ENCODE results near the gene RETN. TPM values are rescaled to one million over a fixed set of nuclear protein-coding genes. Genes with fewer than 3 reads are reported as not detected.

Gene RETN
- total RNA-seq, 4 donors from 2014 or later: not detected

DNA sequence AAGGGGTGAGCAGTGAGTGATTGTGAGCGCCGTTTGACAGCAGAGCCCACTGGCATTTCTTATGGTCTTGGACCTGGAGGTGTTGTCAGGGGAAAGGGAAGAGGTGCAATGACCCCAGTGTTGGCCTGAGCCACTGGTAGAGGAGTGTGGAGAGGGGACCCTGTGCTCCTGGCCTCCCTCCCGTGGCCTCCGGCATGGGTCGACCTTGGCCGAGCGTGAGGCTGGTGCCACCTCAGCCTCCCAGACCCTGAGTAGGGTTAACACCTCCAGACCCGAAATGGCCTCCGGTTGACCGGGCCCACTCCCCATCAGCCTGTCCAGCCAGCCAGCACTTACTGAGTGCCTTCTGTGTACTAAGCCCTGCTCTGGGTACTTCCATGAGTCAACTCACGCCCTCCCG lies 18.3 kb downstream of the RETN start:
- peaks cover 0 to 21% (median 0%) of the 10 kb centered on the region in 3 donors for H3K36me3 ChIP-seq
- no peaks in the 10 kb centered on the region for H3K9me3 ChIP-seq
- TF ChIP-seq POLR2A (IDR thresholded peaks at IDR 0.05): no peak
- TF ChIP-seq, protein P1, sequence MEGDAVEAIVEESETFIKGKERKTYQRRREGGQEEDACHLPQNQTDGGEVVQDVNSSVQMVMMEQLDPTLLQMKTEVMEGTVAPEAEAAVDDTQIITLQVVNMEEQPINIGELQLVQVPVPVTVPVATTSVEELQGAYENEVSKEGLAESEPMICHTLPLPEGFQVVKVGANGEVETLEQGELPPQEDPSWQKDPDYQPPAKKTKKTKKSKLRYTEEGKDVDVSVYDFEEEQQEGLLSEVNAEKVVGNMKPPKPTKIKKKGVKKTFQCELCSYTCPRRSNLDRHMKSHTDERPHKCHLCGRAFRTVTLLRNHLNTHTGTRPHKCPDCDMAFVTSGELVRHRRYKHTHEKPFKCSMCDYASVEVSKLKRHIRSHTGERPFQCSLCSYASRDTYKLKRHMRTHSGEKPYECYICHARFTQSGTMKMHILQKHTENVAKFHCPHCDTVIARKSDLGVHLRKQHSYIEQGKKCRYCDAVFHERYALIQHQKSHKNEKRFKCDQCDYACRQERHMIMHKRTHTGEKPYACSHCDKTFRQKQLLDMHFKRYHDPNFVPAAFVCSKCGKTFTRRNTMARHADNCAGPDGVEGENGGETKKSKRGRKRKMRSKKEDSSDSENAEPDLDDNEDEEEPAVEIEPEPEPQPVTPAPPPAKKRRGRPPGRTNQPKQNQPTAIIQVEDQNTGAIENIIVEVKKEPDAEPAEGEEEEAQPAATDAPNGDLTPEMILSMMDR (IDR thresholded peaks at IDR 0.05): no peak
- DNase-seq: no peak
- H3K4me3 ChIP-seq: no peak overlapping the region
- H3K27me3 ChIP-seq: no peaks in the 10 kb centered on the region
- H3K27ac ChIP-seq: no peak overlapping the region
- H3K4me1 ChIP-seq: peaks cover 0 to 2% (median 0%) of the 10 kb centered on the region in 4 donors

DNA sequence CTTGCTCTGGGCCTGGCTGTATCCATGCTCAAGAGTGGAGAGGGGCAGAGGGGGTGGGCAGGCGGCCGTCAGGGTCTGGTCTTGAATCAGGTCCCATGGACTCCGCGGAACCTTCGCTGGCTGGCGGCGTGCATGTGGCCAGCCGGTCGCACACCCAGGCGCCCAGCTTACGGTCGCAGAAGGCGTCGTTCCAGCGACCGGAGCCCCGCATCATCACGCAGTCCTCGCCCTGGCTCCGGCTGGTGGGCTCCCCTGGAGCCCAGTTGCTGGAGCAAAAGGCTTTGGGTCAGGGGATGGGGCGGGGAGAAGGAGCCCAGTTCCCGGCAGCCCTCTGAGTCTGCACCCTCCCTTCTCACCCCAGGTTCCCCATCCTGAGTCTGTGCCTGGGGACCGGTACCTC lies 20.3 kb downstream of the RETN start:
- H3K36me3 ChIP-seq: peaks cover 0 to 2% (median 0%) of the 10 kb centered on the region in 3 donors
- H3K9me3 ChIP-seq: no peaks in the 10 kb centered on the region
- H3K4me3 ChIP-seq: no peak overlapping the region
- H3K27ac ChIP-seq: no peak overlapping the region
- TF ChIP-seq POLR2A (IDR thresholded peaks at IDR 0.05): no peak
- TF ChIP-seq, protein P1 (IDR thresholded peaks at IDR 0.05): no peak
- peaks cover 0 to 1% (median 0%) of the 10 kb centered on the region in 4 donors for H3K4me1 ChIP-seq
- no peaks in the 10 kb centered on the region for H3K27me3 ChIP-seq
- no peak for DNase-seq

DNA sequence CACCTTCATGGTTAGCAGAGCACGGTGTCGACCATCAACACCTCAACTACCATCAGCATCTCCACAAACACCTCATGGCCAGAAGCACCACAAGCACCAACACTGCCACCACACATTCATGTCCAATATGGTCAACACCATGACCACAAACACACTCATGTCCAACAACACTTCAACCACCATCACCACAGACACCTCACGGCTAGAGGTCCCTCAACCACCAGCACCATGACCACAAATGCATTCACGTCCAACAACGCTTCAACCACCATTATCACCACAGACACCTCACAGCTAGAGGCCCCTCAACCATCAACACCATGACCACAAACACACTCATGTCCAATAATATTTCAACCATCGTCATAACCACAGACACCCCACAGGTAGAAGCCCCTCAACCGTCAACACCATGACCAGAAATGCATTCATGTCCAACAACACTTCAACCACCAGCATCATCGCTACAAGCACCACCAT lies 22.0 kb downstream of the RETN start:
- no peak overlapping the region for H3K4me3 ChIP-seq
- no peak for DNase-seq
- no peak for TF ChIP-seq POLR2A (IDR thresholded peaks at IDR 0.05)
- TF ChIP-seq, protein P1 (IDR thresholded peaks at IDR 0.05): no peak
- H3K9me3 ChIP-seq: no peaks in the 10 kb centered on the region
- H3K27me3 ChIP-seq: no peaks in the 10 kb centered on the region
- H3K36me3 ChIP-seq: no peaks in the 10 kb centered on the region
- H3K4me1 ChIP-seq: peaks cover 0 to 11% (median 0%) of the 10 kb centered on the region in 4 donors
- no peak overlapping the region for H3K27ac ChIP-seq

- H3K9me3 ChIP-seq: no peaks in the 10 kb centered on the region
- no peak overlapping the region for H3K4me3 ChIP-seq
- DNase-seq: no peak
Measured at GRCh38 chr19:7691497-7691896, 22.6 kb downstream of the RETN start.

GRCh38 chr19:7692417-7693088 lies 23.7 kb downstream of the RETN start:
- Histone ChIP-seq H3K4me3 (no peak overlapping the region), H3K36me3 (no peaks in the 10 kb centered on the region), H3K27ac (no peak overlapping the region), H3K9me3 (no peaks in the 10 kb centered on the region), H3K4me1 (peaks cover 0 to 11% (median 0%) of the 10 kb centered on the region in 4 donors), H3K27me3 (no peaks in the 10 kb centered on the region)
- DNase-seq: no peak
- no peak for TF ChIP-seq POLR2A (IDR thresholded peaks at IDR 0.05)
- TF ChIP-seq, protein P1 (IDR thresholded peaks at IDR 0.05): no peak

More at GRCh38 chr19:7691497-7691896, 22.6 kb downstream of the RETN start:
- Histone ChIP-seq H3K27me3 (no peaks in the 10 kb centered on the region), H3K36me3 (no peaks in the 10 kb centered on the region), H3K27ac (no peak overlapping the region), H3K4me1 (peaks cover 0 to 11% (median 0%) of the 10 kb centered on the region in 4 donors)
- TF ChIP-seq, protein P1 (IDR thresholded peaks at IDR 0.05): no peak

All from Peyer's patch (tissue), 4 donors.